Liver (tissue), 9 donors: ENCODE data around the gene ACTL9. TPM values are rescaled to one million over a fixed set of nuclear protein-coding genes. Genes with fewer than 3 reads are reported as not detected.

Experiments
- DNase-seq: peaks from one replicate; pipeline ENCODE4 v3.0.0-alpha.2; 2017; ENCODE audit warnings: low spot score
- H3K27ac ChIP-seq, 2 donors: one replicate each; pipeline ENCODE4 v1.7.0; 2013; ENCODE audit warnings: inconsistent platforms in 2 of 2, low read length in 2 of 2, control low read depth in 1 of 2, low read depth in 1 of 2, mild to moderate bottlenecking in 1 of 2
- H3K27me3 ChIP-seq, 4 donors: one replicate each; pipeline versions ENCODE4 v1.6.1 to v1.7.0; 2013; ENCODE audit warnings: low read length in 3 of 4, inconsistent platforms in 1 of 4, mild to moderate bottlenecking in 1 of 4, moderate library complexity in 1 of 4; ENCODE audit not compliant: control insufficient read depth in 4 of 4, insufficient read depth in 4 of 4
- H3K36me3 ChIP-seq, 4 donors: one replicate each; pipeline versions ENCODE4 v1.6.1 to v1.7.0; 2013; ENCODE audit warnings: low read length in 3 of 4, mild to moderate bottlenecking in 3 of 4, low read depth in 1 of 4, moderate library complexity in 1 of 4; ENCODE audit not compliant: control insufficient read depth in 4 of 4, insufficient read depth in 3 of 4
- H3K4me1 ChIP-seq, 4 donors: one replicate each; pipeline versions ENCODE4 v1.6.1 to v1.7.0; 2013; ENCODE audit warnings: low read length in 3 of 4, mild to moderate bottlenecking in 3 of 4, moderate library complexity in 1 of 4; ENCODE audit not compliant: control insufficient read depth in 4 of 4, insufficient read depth in 4 of 4
- H3K4me3 ChIP-seq, 3 donors: one replicate each; pipeline versions ENCODE4 v1.6.1 to v1.7.0; 2013; ENCODE audit warnings: low read length in 3 of 3, control low read depth in 1 of 3, low read depth in 1 of 3, mild to moderate bottlenecking in 1 of 3
- H3K9ac ChIP-seq, 2 donors: one replicate each; pipeline ENCODE4 v1.7.0; 2013; ENCODE audit warnings: low read length in 2 of 2, mild to moderate bottlenecking in 2 of 2, moderate library complexity in 2 of 2, control low read depth in 1 of 2, low read depth in 1 of 2
- H3K9me3 ChIP-seq, 4 donors: one replicate each; pipeline versions ENCODE4 v1.6.1 to v1.7.0; 2013; ENCODE audit warnings: low read length in 3 of 4; ENCODE audit not compliant: control insufficient read depth in 4 of 4
- FOXA2 ChIP-seq: IDR thresholded peaks from 2 replicates; pipeline ENCODE4 v1.6.1; 2016; ENCODE audit warnings: antibody characterized with exemption
- GABPA ChIP-seq, 2 donors: IDR thresholded peaks in 1 of 2; conservative IDR thresholded peaks in 1 of 2; 2 replicates each; pipeline ENCODE4 v1.6.1; 2016; ENCODE audit warnings: antibody characterized with exemption in 2 of 2, mild to moderate bottlenecking in 1 of 2, moderate library complexity in 1 of 2
- HNF4G ChIP-seq: IDR thresholded peaks from 2 replicates; pipeline ENCODE4 v1.6.1; 2016; ENCODE audit warnings: antibody characterized with exemption
- JUND ChIP-seq, 2 donors: IDR thresholded peaks; 2 replicates each; pipeline ENCODE4 v1.6.1; 2016; ENCODE audit warnings: antibody characterized with exemption in 2 of 2
- RAD21 ChIP-seq, 2 donors: IDR thresholded peaks; 2 replicates each; pipeline ENCODE4 v1.6.1; 2016; ENCODE audit warnings: antibody characterized with exemption in 2 of 2, mild to moderate bottlenecking in 2 of 2
- REST ChIP-seq: IDR thresholded peaks from 2 replicates; pipeline ENCODE4 v1.6.1; 2016; ENCODE audit warnings: antibody characterized with exemption, mild to moderate bottlenecking
- RXRA ChIP-seq, 2 donors: IDR thresholded peaks; 2 replicates each; pipeline ENCODE4 v1.6.1; 2017 to 2018; ENCODE audit warnings: antibody characterized with exemption in 2 of 2, mild to moderate bottlenecking in 1 of 2
- TAF1 ChIP-seq: conservative IDR thresholded peaks from 2 replicates; pipeline ENCODE4 v1.6.1; 2016; ENCODE audit warnings: antibody characterized with exemption, mild to moderate bottlenecking
- YY1 ChIP-seq: IDR thresholded peaks from 2 replicates; pipeline ENCODE4 v1.6.1; 2016; ENCODE audit warnings: antibody characterized with exemption, mild to moderate bottlenecking
- WGBS: extraction: QIAGEN DNeasy Blood & Tissue Kit; methylation state at CpG from one replicate; pipeline ENCODE4 v1.1.7; 2013; 5-methylcytosine and 5-hydroxymethylcytosine counted together
- polyA plus RNA-seq, 2 donors: library from polyadenylated mRNA; stranded (reverse) in 1 of 2; unstranded in 1 of 2; fragments of 200-250 nt in 1 of 2; fragments of >200 nt in 1 of 2; fragmentation: Nextera tagmentation in 1 of 2; extraction: Ambion mirVana in 1 of 2; gene quantifications; one replicate each; pipeline versions ENCODE4 v1.2.1 to v1.2.3, GENCODE V29; 2013 to 2015
- total RNA-seq, 2 donors: library from RNA; depleted of rRNA; stranded (reverse); fragments of >200 nt; gene quantifications; one replicate each; pipeline ENCODE4 v1.2.3, GENCODE V29; 2014
- TF ChIP-seq, protein P1 (sequence below): IDR thresholded peaks from 2 replicates; pipeline ENCODE4 v1.6.1; 2016; ENCODE audit warnings: antibody characterized with exemption
- TF ChIP-seq, protein P2 (sequence below): IDR thresholded peaks from 2 replicates; pipeline ENCODE4 v1.6.1; 2016; ENCODE audit warnings: antibody characterized with exemption
- TF ChIP-seq, protein P3 (sequence below): fragments of 150-350 bp; IDR thresholded peaks from 2 replicates; pipeline ENCODE4 v1.5.1; 2017; ENCODE audit warnings: improper control_type of control experiment, low read depth, low read length; ENCODE audit not compliant: missing input control
- donor health status: healthy.
- donor health status: healthy.
- donor health status: healthy.
- donor health status: healthy.
- donor health status: healthy.

ACTL9 gene
- total and polyA plus RNA-seq, 4 donors = not detected

DNA sequence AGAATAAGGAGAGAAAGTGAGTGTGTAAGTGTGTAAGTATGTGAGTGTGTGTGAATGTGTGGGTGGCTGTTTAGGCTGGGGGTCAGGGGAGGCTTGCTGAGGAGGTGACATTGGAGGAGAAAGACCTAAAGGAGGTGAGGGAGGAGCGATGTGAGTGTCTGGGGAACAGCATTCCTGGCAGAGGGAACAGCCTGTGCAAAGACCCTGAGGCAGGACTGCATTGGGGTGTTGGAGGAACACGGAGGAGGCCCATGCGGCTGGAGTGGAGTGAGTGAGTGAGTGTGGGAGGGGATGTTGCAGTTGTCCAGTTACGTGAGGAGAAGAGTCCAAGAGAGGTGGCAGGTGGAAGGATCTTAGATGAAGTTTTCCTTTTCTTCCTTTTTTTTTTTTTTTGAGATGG is 36.3 kb downstream of the ACTL9 start (continued):
- TF ChIP-seq, protein P1, sequence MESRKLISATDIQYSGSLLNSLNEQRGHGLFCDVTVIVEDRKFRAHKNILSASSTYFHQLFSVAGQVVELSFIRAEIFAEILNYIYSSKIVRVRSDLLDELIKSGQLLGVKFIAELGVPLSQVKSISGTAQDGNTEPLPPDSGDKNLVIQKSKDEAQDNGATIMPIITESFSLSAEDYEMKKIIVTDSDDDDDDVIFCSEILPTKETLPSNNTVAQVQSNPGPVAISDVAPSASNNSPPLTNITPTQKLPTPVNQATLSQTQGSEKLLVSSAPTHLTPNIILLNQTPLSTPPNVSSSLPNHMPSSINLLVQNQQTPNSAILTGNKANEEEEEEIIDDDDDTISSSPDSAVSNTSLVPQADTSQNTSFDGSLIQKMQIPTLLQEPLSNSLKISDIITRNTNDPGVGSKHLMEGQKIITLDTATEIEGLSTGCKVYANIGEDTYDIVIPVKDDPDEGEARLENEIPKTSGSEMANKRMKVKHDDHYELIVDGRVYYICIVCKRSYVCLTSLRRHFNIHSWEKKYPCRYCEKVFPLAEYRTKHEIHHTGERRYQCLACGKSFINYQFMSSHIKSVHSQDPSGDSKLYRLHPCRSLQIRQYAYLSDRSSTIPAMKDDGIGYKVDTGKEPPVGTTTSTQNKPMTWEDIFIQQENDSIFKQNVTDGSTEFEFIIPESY = no peak
- no peak for TF ChIP-seq FOXA2
- no peak for TF ChIP-seq TAF1
- TF ChIP-seq RAD21 (IDR thresholded peaks at IDR 0.05) = no peak
- TF ChIP-seq GABPA (IDR thresholded peaks at IDR 0.05 in 1 of 2, conservative IDR thresholded peaks at IDR 0.05 in 1 of 2) = no peak

- no peak for DNase-seq
- peaks cover 0 to under 1% (median 0%) of the 10 kb centered on the region in 4 donors for H3K4me1 ChIP-seq
- TF ChIP-seq HNF4G = no peak
- TF ChIP-seq, protein P2, sequence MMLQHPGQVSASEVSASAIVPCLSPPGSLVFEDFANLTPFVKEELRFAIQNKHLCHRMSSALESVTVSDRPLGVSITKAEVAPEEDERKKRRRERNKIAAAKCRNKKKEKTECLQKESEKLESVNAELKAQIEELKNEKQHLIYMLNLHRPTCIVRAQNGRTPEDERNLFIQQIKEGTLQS = no peak
- TF ChIP-seq RAD21 (IDR thresholded peaks at IDR 0.05) = no peak
- TF ChIP-seq JUND (IDR thresholded peaks at IDR 0.05) = no peak
- TF ChIP-seq FOXA2 = no peak
- TF ChIP-seq YY1 = no peak
- TF ChIP-seq RXRA (IDR thresholded peaks at IDR 0.05) = no peak
- TF ChIP-seq REST = no peak
- H3K4me3 ChIP-seq = no peak overlapping the region
- H3K27me3 ChIP-seq = no peaks in the 10 kb centered on the region
- H3K36me3 ChIP-seq = no peaks in the 10 kb centered on the region
- no peak overlapping the region for H3K27ac ChIP-seq
- no peak overlapping the region for H3K9ac ChIP-seq
- H3K9me3 ChIP-seq = no peaks in the 10 kb centered on the region
- 73% methylated on average over 7 of the region's 7 CpGs for WGBS
Measured at GRCh38 chr19:8659905-8660304, 38.7 kb downstream of the ACTL9 start.

DNA sequence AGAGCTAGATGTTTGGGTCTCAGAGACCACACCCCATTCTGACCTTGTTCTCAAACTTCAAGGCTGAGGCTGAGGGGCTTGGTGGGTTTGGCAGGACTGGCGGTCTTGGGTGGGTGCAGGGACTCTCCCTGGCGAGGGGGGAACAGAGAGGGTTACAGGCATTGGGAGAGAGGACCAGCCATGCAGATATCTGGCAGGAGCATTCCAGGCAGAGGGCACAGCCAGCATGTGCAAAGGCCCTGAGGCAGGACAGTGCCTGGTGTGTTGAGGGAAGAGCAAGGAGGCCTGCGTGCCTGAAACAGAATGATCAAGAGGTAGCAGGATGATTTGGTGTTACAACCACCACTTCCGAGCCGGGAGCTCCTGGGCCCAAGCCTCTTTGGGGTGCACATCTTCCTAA is 40.7 kb downstream of the ACTL9 start:
- H3K4me1 ChIP-seq = peaks cover 0 to 4% (median under 1%) of the 10 kb centered on the region in 4 donors
- TF ChIP-seq, protein P3, sequence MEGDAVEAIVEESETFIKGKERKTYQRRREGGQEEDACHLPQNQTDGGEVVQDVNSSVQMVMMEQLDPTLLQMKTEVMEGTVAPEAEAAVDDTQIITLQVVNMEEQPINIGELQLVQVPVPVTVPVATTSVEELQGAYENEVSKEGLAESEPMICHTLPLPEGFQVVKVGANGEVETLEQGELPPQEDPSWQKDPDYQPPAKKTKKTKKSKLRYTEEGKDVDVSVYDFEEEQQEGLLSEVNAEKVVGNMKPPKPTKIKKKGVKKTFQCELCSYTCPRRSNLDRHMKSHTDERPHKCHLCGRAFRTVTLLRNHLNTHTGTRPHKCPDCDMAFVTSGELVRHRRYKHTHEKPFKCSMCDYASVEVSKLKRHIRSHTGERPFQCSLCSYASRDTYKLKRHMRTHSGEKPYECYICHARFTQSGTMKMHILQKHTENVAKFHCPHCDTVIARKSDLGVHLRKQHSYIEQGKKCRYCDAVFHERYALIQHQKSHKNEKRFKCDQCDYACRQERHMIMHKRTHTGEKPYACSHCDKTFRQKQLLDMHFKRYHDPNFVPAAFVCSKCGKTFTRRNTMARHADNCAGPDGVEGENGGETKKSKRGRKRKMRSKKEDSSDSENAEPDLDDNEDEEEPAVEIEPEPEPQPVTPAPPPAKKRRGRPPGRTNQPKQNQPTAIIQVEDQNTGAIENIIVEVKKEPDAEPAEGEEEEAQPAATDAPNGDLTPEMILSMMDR = no peak
- TF ChIP-seq FOXA2 = no peak
- no peak for TF ChIP-seq RXRA (IDR thresholded peaks at IDR 0.05)
- H3K27me3 ChIP-seq = no peaks in the 10 kb centered on the region
- 81% methylated on average over 5 of the region's 5 CpGs for WGBS
- no peak for DNase-seq
- no peak overlapping the region for H3K27ac ChIP-seq
- H3K4me3 ChIP-seq = no peak overlapping the region
- no peaks in the 10 kb centered on the region for H3K9me3 ChIP-seq
- no peak overlapping the region for H3K9ac ChIP-seq
- no peaks in the 10 kb centered on the region for H3K36me3 ChIP-seq
